HUDEP-2 (cell line): ENCODE data around the gene KIZ.

Experiments
- DNase-seq, 76 experiments: peaks; one replicate each; lab custom pipeline; 2025; ENCODE audit not compliant: unreplicated experiment in 76 of 76; lab: John Stamatoyannopoulos, UW

The KIZ gene

DNA sequence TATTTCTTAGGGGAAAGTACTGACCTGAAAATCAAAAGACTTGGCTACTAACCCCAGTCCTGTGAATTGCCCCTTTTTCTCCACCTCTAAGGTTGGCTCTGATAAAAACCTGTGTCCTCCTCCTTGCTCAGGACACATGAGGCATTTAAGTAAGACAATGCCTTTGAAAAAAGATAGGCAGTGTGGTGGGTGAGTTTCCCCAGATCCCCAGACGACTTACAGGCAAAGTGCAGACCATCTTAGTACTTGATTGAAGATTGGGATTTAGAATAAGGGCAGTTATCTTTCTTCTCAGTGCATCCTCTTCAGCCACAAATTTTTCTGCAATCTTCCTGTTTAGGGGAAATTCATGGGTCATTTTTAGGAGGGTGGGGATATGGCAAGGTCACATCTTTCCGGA is 87.8 kb downstream of the KIZ start:
- no peak for DNase-seq

DNA sequence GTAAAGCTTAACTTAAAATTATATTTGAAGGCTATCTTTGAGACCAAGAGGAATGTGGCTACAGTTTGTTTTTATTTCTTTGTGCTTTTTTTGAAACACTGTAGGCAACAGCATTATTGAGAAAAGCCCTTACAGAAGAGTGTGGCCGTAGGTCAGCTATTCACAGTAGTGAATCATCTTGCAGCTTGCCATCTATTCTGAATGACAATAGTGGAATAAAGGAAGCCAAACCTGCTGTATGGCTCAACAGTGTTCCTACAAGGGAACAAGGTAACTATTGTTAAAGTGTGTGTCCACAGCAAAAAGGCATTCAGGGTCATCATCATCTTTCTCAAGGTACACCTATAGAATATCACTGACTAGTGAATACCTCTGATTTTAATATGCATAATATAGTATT is 88.5 kb downstream of the KIZ start:
- no peak for DNase-seq

DNA sequence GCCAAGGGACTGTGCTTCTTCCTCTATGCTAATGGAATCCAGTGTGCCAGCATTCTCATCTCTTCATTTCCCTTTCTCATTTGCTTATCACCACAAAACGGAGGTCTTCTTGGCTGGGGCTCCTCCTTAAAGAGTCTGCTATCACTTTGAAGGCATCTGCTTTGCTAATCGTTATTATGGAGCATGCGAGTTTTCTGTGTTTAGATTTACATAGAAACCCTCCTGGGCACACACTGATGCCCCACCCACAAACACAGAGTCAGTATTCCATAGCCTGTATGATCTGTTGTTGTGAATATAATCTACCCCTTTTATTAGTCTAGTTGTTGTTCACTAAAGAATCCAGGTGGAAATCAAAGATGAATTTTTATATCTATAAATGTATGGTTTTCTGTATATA is 93.8 kb downstream of the KIZ start:
- DNase-seq = peak in 14 of 76 experiments; percentile 4 to 61 (median 17)

DNA sequence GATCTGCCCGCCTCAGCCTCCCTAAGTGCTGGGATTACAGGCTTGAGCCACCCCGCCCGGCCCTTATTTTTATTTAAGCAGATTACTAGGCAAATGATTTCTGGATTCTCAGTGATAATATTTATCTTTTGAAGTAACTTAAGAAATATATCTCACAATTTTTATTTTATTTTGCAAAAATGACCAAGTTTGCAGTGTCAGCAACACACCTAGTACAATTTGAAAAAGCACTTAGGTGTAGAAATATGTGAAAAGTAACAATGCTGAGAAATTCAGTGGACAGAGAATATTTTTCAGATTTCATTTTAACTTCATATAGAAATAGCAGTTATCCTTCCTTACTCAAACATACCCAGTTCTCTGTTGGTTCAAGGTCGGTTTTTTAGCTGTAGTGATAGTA is 98.3 kb downstream of the KIZ start:
- no peak for DNase-seq

DNA sequence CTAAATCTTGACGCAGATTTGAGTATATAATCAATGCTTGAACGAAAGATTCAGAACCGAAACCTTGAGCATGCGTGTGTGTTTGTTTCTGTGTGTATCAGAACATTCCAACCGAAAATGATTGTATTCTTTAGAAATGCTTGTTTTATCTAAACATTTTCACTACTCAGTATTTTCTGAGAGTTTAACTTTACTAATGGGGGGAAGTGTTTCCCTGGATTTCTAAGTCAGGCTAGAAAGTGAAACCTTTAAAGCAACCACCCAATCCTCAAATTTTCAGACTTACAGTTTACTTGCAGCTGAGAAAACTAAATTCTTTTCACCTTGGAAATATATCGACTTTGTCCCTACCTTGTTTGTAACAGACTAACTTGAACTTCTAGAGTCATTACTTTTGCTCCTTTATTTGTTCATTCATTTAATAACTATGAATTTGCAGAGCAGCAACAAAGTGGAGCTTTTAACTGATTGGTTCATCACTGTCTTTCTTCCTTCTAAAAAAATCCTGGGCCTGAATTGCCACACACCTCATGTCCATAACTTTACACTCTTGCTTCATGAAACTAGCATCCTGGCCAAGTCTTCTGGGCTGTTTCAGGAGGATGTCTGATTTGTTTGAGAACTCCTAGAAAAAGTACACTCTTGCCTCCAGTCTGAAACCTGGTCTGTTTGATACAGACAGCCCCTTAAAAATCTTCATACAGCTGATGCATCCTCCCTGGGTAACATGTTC is 99.5 kb downstream of the KIZ start:
- DNase-seq = no peak

DNA sequence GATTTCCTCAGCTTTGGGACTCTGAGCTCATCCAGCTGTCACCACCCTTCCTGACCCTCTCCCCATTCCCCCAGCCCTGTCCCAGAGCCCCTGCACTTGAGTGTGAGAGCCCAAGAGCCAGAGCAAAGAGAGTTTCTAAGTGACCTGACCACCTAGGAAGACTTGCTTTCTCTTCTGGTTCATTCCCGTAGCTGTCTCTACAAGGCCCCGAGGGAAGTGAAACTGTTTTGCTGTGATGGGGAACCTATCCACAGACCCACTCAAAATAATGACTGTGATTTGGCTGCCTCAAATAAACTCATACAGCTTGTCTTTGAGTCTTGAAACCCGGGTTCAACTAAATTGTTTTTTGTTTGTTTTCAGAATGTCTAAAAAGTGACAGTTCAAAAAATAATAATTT is 102.6 kb downstream of the KIZ start:
- no peak for DNase-seq

DNA sequence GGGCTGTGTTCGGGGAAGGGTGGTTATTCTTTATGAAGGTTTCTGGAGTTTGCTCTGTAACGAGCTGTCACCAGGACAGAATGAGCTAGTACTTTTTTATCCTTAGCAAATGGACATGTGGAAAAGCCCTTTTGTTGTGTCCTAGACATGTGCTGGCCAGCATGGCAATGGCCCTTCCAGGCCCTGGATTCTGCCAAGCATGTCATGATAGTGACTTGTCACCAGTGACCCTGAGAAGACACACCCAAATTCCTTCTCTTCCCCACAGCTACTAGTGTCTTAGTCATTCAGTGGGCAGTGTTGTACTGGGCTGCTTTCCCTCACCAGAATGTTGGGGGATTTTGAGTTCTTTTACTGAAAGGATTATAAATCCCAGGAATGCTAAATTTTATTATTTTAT is 103.3 kb downstream of the KIZ start:
- no peak for DNase-seq

DNA sequence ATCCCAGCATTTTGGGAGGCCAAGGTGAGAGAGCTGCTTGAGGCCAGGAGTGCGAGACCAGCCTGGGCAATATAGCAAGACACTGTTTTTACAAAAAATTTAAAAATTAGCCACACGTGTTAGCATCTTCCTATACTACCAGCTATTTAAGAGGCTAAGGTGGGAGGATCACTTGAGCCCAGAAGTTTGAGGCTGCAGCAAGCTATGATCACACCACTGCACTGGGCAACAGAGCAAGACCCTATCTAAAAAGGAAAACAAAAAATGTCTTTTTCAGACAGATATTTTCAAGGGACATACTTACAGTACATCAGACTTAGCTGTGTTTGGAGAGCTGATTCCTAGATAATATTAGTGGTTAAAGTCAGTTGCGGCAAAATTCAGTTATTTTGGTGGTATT is 104.3 kb downstream of the KIZ start:
- no peak for DNase-seq

DNA sequence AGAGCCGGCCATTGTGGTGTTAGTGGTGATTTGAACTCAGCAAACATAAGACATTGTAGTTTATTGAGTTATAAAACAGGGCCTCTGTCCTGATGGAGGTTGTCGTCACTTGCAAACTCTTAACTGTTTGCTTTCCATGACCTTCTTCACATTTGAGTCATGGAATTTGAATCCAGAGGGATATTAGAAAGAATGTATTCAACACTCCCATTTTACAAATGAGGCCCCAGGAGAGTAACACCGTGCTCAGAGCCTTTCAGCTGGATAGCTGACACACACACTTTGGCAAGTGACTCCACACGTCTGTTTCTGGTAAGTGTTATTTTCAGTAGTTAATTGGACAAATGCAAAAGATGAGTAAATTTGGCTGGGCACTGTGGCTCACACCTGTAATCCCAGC is 104.8 kb downstream of the KIZ start:
- no peak for DNase-seq

DNA sequence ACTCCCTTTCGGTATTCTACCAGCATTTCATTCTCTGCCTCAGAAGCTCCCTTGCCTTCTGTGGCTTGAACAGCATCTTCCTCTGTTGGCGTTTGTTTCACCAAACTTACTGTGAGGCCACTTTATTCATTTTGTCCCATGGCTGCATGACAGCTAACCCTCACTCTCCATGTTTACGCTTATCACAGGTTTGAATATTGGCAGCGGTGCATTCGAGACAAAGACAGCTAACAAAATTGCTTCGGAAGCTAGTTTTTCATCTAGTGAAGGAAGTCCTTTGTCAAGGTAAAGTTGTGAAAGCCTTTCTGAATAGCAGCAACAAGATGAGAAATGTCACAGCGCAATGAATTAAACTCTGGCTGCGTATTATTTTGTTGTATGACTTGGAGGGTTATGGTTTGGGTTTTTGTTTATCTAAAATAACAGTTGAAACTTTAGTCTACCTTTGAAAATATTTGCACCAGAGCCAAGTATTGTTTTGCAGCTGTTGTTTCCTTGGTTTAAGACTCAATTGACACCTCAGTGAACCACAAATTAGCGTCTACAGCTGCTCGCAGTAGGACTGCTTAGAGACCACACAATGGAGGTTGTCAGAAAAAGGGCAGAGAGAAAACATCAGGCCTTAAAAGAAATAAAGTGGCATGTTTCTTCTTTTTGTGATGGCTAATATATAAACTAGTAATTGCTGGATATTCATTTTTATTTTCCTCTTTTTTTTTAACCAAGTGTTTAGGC is 106.8 kb downstream of the KIZ start:
- no peak for DNase-seq

DNA sequence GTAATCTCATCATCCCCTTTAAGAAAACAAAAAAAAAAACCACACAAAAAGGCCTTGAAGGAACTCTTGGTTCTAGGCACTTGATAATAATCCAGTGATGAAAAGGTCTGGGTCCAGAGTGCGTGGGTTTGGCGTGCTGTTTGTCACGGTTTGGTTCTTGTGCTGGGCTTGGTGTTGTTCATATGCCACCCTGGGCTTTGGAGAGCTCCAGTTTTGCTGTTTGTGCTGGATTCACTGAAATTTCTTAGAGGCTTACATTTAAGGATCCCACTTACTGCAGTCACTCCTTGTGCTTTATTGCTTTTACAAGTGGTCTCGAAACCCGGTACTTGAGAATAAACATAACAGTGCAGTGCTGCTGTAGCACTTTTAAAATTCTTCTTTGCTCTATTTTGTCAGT is 108.4 kb downstream of the KIZ start:
- DNase-seq = no peak

DNA sequence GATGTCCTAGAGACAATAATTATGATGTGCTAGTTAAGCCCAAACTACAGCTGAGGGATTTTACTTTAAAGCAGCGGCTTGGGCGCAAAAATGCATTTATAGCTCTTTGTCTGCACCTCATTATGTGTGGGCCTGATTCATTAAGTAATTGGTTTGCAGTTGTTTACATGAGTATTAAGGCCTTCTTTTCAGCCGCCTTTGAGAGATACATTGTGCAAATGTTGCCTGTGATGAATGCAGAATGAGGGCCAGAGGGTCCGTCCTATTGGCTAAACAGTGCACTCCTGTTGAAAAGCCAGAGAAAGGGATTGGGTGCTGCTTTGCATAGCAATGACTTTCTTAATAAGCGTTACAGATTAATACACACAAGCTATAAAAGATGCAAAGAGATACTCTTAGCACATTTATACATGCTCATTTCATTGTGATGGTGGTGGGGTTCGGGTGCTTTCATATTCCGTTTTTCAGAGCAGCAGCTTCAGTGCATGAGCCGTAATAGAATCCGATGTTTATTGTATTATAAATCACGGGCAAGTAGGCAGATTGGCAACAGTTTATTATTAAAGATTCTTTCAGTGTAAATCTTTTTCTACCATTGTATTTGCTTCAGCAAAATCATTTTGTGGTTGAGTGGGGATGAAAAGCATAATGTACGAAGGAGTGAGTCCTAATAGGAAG is 109.1 kb downstream of the KIZ start:
- no peak for DNase-seq

DNA sequence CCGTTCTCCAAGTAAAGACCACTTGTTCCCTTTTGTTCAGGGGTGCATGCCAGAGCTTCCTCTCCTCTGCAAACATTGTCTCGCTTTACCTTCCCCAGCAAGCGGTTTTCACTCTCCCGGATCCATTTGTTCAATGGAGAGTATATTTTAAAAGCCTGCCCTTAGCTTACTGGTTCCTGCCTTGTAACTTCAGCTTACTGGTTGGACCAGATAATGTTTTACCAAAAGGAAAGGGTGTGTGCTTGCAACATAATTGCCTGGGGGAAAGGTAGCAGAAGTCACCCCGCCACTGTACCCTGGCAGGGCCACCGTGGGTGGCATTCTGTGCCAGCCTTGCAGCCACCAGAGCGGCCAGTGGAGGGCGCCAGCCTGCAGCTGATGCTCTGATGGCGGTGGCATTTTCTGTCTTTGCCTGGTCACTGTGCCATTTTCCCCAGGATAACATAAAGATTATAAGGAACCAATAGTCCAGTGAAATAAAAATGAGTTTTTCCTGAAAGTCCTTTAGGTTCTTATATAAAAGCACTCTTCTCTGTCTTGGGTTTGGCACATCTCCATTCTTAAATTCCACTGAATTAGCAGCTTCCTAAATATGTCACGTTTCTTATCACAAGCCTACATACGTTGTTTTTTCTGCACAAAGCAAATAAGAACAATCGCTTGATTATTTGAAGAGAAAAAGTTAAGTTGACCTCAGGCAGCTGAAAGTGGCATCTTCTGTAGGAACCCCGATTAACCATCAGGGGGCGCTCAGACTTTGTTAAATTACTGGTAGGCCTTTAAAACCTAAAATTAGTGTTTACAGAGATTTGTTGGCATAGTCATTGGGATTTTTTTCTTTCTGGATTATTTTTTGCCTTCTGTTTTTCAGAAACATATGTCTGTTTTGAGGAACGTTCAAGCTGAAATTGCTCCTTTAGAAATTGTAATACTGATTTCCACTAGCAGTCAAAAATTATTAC is 109.9 kb downstream of the KIZ start:
- DNase-seq = peak in 65 of 76 experiments; percentile 2 to 77 (median 47)

DNA sequence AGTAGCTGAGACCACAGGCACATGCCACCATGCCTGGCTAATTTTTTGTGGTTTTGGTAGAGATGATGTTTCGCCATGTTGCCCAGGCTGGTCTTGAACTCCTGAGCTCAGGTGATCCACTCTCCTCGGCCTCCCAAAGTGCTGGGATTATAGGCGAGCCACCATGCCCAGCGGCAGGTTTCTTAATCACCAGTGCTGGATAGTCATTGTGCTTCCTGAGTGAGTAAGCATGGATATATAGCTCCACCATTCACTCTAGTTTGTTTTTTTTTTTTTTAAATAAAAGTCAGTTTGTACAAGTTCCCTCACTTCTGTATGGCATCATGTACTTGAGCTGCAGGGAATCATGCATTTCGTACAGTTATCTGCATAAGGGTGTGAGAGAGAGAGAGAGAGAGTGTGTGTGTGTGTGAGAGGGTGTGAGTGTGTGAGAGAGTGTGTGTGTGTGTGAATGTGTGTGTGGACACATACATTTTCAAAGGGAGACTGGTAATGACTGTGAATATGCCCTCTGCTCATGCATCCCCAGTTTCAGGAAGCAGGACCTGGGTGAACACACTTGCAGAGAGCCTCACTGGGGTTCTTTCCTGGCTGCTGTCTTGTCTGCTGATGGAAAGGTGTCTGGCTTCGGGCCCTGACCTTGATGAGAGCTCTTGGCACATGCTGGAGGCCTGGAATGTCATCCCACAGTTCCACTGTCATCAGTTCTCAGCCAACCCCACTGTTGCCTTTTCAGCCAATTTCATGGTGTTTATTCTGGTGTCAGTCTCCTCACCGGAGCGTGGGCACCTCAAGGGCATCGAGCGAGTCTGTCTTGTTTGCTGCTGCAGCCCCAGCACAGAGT is 112.3 kb downstream of the KIZ start:
- no peak for DNase-seq

DNA sequence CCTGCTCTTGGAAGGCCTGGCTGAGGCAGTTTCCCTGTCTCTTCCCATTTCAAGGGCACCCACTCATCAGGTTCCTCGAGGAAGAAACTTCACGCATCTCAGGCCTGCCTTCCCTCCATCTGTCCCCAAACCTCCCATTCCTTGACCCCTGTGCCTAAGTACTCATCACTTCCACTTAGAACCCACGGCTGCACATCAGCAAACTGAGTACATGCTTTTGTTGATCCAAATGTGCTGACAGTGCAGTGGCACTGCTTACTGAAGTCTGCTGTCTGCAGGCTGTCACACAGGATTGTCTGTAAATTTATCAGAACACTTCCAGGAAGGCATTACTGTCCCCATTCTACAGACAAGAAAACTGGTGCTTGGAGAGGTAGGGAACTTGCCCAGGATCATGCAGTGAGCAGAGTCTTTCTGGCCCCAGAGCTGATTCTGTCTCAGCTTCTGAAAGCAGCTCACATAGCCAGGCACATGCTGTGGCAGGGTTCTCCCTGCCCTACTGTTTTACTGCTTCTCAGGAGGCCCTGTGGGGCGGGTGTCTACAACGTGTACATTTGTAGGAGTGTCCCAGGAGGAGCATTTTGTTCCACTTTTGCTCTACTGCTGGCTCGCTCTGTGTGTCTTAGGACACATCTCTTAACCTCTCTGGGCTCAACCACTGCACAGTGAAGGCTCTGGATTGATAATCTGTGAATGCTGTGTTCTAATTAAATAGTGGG is 113.1 kb downstream of the KIZ start:
- no peak for DNase-seq

DNA sequence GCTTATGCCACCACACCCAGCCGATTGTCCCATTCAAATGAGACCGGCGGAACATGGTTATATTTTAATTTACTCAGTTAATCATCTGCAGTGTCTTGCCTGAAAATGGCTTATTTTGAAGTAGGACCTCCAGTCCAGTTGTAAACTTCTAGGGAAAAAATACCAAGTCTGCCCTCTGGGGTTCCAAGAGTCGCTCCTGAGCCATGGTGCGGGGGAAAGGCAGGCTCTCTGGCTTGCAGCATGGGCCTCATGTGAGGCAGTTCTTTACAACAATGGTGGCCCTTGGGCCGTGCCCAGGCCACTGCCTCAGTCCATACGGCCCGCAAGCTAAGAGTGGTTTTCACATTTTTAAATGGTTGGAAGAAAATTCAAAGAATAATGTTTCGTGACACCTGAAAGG is 114.5 kb downstream of the KIZ start:
- DNase-seq = peak in 1 of 76 experiments; percentile 3

DNA sequence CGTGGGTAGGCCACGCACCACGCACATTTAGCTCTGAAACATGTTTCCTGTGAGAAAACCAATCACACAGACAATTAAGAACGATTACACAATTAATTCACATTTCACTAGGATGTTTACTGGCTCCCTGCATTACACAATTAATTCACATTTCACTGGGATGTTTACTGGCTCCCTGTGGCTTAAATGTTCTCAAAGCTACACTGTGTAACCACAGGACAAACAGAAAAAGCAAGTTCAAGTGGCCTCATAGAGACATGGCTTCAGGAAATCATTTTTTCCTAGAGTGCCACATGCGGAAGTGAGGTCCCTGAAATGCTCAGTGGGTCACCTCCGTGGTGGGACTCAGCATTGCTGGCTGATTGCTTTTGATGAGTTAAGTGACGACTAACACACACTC is 115.5 kb downstream of the KIZ start:
- DNase-seq = no peak

DNA sequence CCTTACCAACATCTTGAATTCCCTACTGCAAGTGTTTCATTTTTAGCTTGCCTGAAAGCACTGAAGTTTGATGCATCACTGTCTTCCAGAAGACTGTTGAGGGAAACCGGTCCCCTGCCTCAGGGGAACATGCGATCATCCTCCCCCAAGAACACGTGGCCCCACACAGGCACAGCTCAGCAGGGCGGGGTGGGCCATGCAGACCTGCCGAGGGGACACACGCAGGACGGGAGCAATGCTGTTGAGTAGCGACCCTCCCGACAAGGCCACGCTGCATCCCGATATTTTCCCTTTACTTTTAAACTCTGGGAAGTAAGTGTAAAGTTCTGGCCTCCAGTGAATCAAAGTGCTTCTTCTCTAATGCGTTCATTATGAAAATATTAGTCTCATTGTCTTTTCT is 117.9 kb downstream of the KIZ start:
- DNase-seq = no peak

DNA sequence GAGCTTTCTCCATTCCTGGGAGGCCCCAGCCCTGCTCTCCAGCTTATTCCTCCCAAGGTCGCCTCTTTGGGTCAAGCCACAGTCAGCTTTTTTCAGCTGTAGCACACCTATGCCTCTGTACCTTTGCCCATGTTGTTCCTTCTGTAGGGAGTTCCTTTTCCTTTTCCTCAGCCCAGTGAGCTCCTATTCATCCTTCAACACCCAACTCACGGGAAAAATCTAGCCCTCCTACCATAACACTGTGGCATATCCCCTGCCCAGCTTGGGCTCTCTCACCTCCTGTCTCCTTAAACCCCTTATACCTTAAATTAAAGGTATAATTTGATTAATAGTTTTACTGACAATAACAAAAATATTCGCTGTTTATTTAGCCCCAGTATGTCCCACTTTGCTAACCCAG is 118.9 kb downstream of the KIZ start:
- no peak for DNase-seq
